Measurements from ENCODE around the gene SETD3. TPM values are rescaled to one million over a fixed set of nuclear protein-coding genes. Genes with fewer than 3 reads are reported as not detected.

The SETD3 gene
- total RNA-seq, 1 donor from 2014 or later: 36.1 TPM

DNA sequence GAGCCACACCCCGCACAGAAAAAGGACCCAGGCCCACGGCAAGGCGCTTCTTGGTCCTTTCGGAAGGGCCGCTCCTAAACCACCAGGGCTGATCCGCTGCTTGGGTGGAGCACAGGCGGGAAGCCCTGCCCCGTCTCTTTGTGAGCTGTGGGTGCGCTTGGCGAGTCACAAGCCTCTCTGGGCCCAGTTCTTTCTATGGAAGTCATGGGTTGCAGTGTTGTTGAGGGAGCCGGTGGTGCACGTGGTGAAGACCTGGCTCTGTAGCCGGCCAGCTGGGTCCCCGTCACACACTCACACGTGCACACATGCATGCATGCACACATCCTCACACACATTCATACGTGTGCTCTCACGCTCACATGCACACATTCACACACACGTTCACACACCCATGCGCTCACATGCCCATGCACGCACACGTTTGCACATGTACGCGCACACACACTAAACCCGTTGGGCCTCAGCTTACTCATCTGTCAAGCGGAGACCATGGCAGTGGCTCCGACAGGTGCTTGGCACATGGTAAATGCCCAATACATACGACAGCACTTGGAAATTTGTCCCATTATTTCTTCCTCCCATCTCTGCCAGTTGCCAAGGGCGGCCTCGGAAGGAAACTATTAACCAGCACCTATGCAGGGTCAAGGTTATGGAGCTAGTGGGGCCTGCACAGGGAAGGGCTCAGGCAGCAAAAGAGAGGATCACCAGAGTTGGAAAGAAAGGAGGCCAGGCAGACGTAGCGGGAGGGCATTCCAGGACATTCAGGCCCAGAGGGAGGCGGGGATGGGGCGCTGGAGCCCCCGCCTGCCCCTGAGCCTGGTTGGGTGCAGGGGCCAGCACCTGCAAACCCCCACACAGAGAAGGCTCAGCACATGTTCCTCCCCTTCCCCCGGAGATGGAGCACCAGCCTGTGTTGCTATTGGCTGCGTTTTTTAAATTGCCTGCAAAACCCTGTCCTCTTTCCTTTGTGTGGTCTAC, 96.9 kb downstream of the SETD3 start:
- Mint-ChIP-seq H3K4me3 (no peak overlapping the region), H3K27ac (ENCODE audit: unreplicated experiment) (no peak overlapping the region), H3K27me3 (ENCODE audit: low read depth) (peaks cover 6% of the 10 kb centered on the region), H3K4me1 (no peaks in the 10 kb centered on the region), H3K9me3 (no peaks in the 10 kb centered on the region), H3K36me3 (ENCODE audit: low read depth) (no peaks in the 10 kb centered on the region)
- DNase-seq (ENCODE audit: low read depth, low spot score): no peak
- TF ChIP-seq, protein P1, sequence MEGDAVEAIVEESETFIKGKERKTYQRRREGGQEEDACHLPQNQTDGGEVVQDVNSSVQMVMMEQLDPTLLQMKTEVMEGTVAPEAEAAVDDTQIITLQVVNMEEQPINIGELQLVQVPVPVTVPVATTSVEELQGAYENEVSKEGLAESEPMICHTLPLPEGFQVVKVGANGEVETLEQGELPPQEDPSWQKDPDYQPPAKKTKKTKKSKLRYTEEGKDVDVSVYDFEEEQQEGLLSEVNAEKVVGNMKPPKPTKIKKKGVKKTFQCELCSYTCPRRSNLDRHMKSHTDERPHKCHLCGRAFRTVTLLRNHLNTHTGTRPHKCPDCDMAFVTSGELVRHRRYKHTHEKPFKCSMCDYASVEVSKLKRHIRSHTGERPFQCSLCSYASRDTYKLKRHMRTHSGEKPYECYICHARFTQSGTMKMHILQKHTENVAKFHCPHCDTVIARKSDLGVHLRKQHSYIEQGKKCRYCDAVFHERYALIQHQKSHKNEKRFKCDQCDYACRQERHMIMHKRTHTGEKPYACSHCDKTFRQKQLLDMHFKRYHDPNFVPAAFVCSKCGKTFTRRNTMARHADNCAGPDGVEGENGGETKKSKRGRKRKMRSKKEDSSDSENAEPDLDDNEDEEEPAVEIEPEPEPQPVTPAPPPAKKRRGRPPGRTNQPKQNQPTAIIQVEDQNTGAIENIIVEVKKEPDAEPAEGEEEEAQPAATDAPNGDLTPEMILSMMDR (conservative IDR thresholded peaks at IDR 0.05): no peak

DNA sequence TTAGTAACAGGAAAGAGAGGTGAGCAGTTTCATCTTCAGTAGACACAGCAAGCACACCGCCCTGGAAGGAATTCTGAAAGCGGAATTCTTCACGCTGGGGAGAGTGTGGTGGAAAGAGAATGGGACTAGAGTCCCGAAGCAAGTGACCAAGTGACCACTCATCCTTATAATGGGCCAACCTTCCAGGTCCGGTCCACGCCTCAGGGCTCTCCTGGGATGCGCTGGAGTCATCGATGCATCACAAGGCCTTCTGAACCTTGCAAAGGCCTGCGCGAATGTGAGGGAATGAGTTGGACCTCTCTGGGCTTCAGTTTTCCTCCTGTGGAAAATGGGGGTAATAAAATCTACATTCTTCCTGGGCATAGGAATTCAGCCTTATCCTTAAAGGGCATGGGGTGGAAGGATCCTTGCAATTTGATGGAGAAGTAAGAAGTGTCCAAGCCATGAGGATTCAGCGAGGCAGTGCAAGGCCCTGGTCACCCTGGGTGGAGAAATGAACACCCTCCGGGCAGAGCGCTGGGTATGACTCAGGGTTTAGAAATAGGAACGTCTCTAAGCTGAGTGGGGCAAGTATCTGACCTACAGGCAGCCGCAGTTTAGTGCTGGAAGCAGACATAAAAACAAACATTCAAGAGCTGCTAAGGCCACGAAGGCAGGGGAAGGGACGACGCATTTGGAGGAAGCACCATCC, 97.7 kb downstream of the SETD3 start:
- no peak for DNase-seq (ENCODE audit: low read depth, low spot score)
- H3K27me3 Mint-ChIP-seq (ENCODE audit: low read depth): peaks cover 6% of the 10 kb centered on the region
- no peaks in the 10 kb centered on the region for H3K36me3 Mint-ChIP-seq (ENCODE audit: low read depth)
- H3K4me3 Mint-ChIP-seq: no peak overlapping the region
- H3K27ac Mint-ChIP-seq (ENCODE audit: unreplicated experiment): peak overlapping the region; percentile 22
- TF ChIP-seq, protein P1 (conservative IDR thresholded peaks at IDR 0.05): no peak
- no peaks in the 10 kb centered on the region for H3K9me3 Mint-ChIP-seq
- H3K4me1 Mint-ChIP-seq: no peaks in the 10 kb centered on the region

DNA sequence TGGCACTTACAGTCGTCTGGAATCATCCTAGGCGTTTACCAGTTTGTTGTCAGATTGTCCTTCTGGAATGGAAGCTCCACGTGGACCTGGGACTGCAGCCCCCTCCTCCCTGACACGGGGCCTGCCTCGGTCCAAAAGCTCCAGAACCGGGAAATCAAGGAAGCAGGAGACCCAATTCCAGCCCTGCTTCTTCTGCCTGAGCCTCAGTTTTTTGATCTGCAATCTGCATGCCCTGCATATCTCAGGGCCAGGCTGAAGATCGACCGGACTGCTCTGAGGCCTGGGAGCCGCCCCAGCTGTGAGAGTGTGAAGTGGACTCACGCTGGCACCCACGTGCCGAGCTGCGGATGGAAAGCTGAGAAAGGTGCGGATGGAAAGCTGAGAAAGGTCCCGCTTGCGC, 98.6 kb downstream of the SETD3 start:
- H3K9me3 Mint-ChIP-seq: no peaks in the 10 kb centered on the region
- H3K36me3 Mint-ChIP-seq (ENCODE audit: low read depth): no peaks in the 10 kb centered on the region
- DNase-seq (ENCODE audit: low read depth, low spot score): no peak
- H3K27ac Mint-ChIP-seq (ENCODE audit: unreplicated experiment): no peak overlapping the region
- no peak overlapping the region for H3K4me3 Mint-ChIP-seq
- TF ChIP-seq, protein P1 (conservative IDR thresholded peaks at IDR 0.05): no peak
- peaks cover 5% of the 10 kb centered on the region for H3K27me3 Mint-ChIP-seq (ENCODE audit: low read depth)
- H3K4me1 Mint-ChIP-seq: no peaks in the 10 kb centered on the region

DNA sequence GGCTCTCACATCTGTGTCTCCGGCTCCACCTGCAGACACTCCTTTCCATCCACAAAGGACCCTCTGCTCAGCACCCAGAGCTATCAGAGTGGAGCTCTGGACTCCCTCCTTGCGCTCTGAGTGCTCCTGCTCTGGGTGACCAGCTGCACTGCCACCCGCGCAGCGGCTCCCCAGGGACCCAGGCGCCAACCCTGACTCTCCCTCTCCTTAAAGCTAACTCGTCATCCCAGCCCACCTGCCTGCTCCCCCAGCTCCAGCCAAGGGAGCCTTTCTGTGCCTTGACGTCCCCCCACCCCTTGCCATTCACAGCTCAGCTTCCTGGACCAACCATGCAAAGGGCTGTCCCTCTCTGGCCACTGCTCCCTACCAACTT, 99.0 kb downstream of the SETD3 start:
- Mint-ChIP-seq H3K9me3 (no peaks in the 10 kb centered on the region), H3K36me3 (ENCODE audit: low read depth) (no peaks in the 10 kb centered on the region), H3K4me1 (no peaks in the 10 kb centered on the region), H3K27me3 (ENCODE audit: low read depth) (peaks cover 2% of the 10 kb centered on the region), H3K27ac (ENCODE audit: unreplicated experiment) (peak overlapping the region; percentile 27), H3K4me3 (no peak overlapping the region)
- TF ChIP-seq, protein P1 (conservative IDR thresholded peaks at IDR 0.05): no peak
- DNase-seq (ENCODE audit: low read depth, low spot score): no peak

DNA sequence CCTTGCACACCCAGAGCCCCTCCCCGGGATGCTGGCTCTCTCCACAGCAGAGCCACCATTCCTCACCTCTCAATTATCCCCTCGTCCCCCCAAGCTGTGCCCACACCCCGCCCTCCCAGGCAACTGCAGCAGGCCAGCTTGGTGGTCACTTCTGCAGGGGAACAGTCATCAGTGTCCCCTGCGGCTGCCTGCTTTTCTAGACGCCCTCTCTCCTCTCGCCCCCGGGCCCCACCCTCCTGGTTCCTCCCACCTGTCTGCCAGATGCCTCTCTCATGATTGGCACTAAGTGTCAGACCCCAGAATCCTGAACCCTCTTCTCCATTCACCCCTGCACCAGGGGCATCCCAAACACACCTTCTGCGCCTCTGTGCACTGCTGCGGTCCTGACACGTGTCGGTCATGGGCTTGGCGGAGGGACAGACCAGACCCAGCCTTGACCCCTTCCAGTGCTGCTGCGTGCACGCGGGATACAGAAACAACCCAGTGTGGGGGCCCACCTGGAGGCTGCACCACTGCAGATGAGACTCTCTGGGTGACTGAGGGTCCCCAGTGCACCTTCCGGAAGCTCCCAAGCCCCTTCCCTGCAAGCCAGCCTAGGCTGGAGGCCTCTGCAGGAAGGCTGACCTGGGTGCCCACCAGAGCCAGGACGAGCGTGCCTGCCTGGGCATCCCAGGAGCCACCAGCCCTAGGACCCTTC, 99.5 kb downstream of the SETD3 start:
- H3K4me3 Mint-ChIP-seq: no peak overlapping the region
- no peak overlapping the region for H3K27ac Mint-ChIP-seq (ENCODE audit: unreplicated experiment)
- H3K36me3 Mint-ChIP-seq (ENCODE audit: low read depth): no peaks in the 10 kb centered on the region

More for the DNA sequence above, 99.5 kb downstream of the SETD3 start:
- H3K9me3 Mint-ChIP-seq: no peaks in the 10 kb centered on the region
- peaks cover 2% of the 10 kb centered on the region for H3K27me3 Mint-ChIP-seq (ENCODE audit: low read depth)
- no peaks in the 10 kb centered on the region for H3K4me1 Mint-ChIP-seq
- no peak for DNase-seq (ENCODE audit: low read depth, low spot score)
- TF ChIP-seq, protein P1 (conservative IDR thresholded peaks at IDR 0.05): no peak

All from neural crest cell (in vitro differentiated cells).